HT1080 (cell line): ENCODE results near the gene MYBPC1. TPM values are rescaled to one million over a fixed set of nuclear protein-coding genes. Genes with fewer than 3 reads are reported as not detected.

Experiments used
- DNase-seq: peaks from one replicate; pipeline ENCODE4 v3.0.0-alpha.2; 2015; ENCODE audit warnings: low read depth
- total RNA-seq: library from RNA; depleted of rRNA; stranded (reverse); fragments of >200 nt; shearing (Covaris generic); gene quantifications from 2 replicates; pipeline ENCODE4 v1.2.3, GENCODE V29; 2014

MYBPC1 gene
- total RNA-seq, 1 experiment from 2014 or later: not detected

GRCh38 chr12:101598483-101598882 is 3.7 kb downstream of the MYBPC1 start:
- no peak for DNase-seq

- DNase-seq: peak; percentile 34
These were observed 4.5 kb downstream of the MYBPC1 start for GRCh38 chr12:101599311-101599710.

DNA sequence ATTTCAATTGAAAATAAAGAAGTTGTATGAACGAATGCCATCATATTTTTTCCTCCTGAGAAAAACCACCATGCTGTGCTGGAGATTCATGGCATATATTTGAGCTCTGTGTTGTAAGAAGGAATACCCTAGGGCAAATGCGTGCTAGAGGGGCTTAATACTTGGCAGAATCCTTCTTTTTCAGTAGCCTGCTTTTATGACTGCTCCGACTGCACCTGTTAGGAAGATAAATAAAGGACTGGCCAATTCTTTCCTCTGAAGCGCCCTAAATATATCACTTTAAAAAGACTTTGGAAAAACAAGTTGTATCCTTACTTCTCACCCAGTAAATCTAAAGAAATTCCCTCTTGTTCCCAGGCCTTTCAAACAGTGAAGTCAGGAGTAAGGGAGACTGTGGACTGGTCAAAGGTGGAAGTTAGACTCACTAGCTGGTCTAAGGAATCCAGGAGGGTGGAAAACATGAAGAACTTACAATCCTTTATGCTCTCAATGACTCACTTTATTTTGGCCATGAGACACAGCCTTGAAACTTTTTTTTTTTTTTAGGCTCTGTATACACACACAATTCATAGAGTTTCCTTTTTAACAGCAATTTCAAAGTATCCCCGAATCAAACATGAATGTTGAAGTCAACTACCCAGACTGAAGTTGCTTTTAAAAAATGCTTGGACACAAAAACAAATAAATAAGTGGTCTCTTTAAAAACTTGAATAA is 5.2 kb downstream of the MYBPC1 start:
- DNase-seq: peak; percentile 64

- DNase-seq: peak; percentile 50
These were observed 9.4 kb downstream of the MYBPC1 start for GRCh38 chr12:101604132-101604531.

- DNase-seq: no peak
These were observed 13.1 kb downstream of the MYBPC1 start for GRCh38 chr12:101607894-101608293.

DNA sequence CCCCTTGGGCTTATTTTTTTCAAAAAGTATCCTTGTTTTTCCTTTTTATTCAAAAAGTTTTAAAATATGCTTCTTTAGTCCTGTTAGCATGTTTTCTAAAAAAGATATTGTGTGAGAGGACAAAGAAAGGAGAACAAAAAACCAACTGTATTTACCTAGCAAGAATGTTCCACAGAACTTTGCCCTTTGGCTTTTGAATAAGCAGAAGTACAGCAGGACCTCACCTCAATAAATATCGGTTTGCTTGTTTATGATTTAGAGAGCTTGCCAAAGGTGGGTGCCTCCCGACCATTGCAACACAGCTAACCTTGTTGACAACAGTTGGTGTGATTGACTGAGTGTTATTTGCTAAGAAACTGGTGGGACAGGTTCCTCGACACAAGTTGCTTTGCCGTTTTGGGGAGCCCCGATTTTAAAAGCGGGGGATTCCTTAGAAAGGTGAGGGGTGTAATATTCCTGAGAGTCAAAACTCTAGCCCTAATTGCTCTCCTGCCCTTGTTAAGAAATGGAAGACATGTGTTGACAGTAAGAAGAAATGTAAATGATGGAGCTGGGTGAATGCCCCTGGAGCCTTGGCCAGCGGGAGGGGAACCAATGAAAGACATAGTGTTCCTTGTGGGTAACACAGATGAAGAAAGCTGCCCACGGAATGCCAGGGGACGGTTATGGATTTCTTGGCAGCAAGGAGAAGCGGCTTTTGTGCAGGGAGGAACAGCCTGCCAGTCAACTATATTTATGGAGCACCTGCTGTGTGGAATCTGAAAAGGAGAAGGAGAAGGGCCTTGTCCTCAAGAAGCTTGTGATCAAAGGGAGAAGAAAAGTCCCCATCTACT is 13.7 kb downstream of the MYBPC1 start:
- DNase-seq: no peak

- DNase-seq: no peak
These were observed 14.4 kb downstream of the MYBPC1 start for GRCh38 chr12:101609198-101609597.

DNA sequence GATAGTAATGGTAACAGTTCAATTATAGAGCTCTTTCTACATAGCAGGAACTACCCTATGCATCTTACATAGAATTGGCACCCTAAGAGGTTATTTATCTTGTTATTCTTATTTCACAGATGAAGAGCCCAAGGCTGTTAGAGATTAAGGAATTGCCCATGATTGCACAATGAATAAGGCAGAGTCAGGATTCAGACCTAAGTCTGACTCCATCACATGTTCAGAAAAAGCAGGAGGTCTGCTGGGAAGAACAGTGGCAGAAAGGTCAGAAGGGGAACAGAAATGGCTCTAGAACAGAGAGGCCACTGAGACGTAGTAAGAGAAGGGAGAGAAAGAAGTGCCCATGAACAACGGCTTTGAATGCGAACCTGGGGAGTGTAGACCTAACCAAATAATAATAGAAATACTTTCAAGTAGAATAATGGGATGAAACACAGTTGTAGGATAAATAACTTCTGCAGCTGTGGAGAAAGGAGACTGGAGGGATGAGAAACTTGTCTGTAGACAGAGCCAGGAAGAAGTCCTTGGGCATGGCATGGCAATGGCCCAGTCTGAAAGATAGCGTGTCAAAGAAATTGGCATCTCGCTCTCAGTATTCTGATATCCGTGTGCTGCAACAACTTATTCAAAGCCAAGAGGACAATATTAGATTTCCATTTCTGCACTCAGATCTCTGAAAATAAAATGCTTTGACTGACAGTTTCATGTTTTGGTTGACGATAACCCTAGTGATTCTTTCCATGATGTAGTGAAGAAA is 17.6 kb downstream of the MYBPC1 start:
- no peak for DNase-seq

GRCh38 chr12:101616027-101616494 is 21.3 kb downstream of the MYBPC1 start:
- DNase-seq: no peak

GRCh38 chr12:101619026-101619786 is 24.4 kb downstream of the MYBPC1 start:
- DNase-seq: no peak

GRCh38 chr12:101619858-101620761 is 25.3 kb downstream of the MYBPC1 start:
- DNase-seq: no peak

DNA sequence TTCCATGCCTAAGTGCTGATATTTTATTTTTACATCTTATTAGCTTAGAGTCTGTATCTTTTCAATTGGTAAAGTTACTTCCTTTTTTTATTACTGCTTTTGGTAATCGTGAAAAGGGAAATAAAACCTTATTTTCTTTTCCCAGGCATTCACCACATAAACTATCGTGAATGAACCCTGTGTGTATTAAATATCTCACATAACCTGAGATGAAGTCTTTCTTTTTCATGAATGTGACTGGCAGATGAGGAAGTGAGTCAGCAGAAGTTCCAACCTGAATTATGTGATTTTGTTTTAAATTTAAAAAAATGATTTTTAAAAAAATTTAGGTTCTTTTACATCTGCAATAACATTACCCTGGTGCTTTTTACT is 26.0 kb downstream of the MYBPC1 start:
- no peak for DNase-seq

DNA sequence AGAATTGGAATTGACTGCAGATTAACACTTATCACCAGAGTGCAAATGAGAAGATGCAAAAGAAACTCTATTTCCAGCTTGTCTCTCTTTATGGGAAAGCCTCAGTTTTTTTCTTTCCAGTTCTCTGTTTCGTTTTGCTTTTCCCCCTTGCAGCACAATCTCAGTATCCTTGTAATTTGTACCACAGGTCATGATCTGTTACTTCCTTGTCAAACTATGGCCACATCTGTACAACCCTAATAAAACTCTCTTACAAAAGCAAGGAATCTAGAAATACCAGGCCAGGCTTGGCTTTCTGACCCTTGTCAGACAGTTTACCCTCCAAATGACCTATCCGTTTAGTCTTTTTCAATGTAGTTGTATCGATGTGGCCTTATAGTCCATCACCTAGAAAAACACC is 33.9 kb downstream of the MYBPC1 start:
- no peak for DNase-seq

DNA sequence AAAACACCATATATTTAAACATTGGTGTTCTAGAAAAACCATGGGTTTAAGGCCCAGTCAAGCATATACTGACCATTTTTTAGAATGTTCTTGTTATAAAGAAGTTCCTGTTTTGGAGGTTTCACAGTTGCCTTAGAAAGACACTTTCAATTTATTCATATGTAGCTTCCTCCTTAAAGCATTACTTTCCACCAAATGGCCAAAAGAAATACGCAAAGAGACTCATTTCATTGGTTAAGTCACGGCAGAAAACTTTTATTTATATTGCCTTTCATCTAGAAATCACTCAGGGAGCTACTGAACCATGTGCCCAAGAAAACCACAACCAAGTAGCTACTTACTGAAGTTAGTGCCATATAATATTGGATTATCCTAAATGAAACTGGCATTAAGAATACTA is 40.0 kb downstream of the MYBPC1 start:
- no peak for DNase-seq

GRCh38 chr12:101637936-101638335 is 43.2 kb downstream of the MYBPC1 start:
- peak; percentile 63 for DNase-seq

- no peak for DNase-seq
These were observed 47.6 kb downstream of the MYBPC1 start for GRCh38 chr12:101642115-101643067.

- no peak for DNase-seq
These were observed 52.9 kb downstream of the MYBPC1 start for GRCh38 chr12:101647711-101648110.

GRCh38 chr12:101648195-101648594 is 53.4 kb downstream of the MYBPC1 start:
- no peak for DNase-seq
